Activated naive CD4-positive, alpha-beta T cell treated with anti-CD3 and anti-CD28 coated beads for 36 hours (primary cell): ENCODE measurements around the gene CHDH. TPM values are rescaled to one million over a fixed set of nuclear protein-coding genes. Genes with fewer than 3 reads are reported as not detected.

ENCODE experiments used
- CTCF ChIA-PET: fragments of 350-600 bp; sonication (Branson Sonifier 250); formaldehyde crosslinking; loops from one replicate; lab custom pipeline; 2021; ENCODE audit warnings: antibody characterized with exemption; lab: Charles Lee
- DNase-seq: peaks from one replicate; pipeline ENCODE4 v3.0.0-alpha.2; 2020
- H3K27ac Mint-ChIP-seq: one replicate; pipeline ENCODE4 v1.8.0; 2021; ENCODE audit warnings: mild to moderate bottlenecking, mixed read lengths
- H3K27me3 Mint-ChIP-seq: one replicate; pipeline ENCODE4 v1.8.0; 2021; ENCODE audit warnings: low read depth, mixed read lengths
- H3K36me3 Mint-ChIP-seq: one replicate; pipeline ENCODE4 v1.8.0; 2021; ENCODE audit warnings: low read depth, mixed read lengths
- H3K4me1 Mint-ChIP-seq: one replicate; pipeline ENCODE4 v1.8.0; 2021; ENCODE audit warnings: low read depth, mixed read lengths
- H3K4me3 Mint-ChIP-seq: one replicate; pipeline ENCODE4 v1.8.0; 2021; ENCODE audit warnings: mild to moderate bottlenecking, moderate library complexity, mixed read lengths
- H3K9me3 Mint-ChIP-seq: one replicate; pipeline ENCODE4 v1.8.0; 2021; ENCODE audit warnings: mixed read lengths
- intact Hi-C: fragments of 100-400 bp; cut with micrococcal nuclease; formaldehyde crosslinking; loops from one replicate; pipeline ENCODE4 v1.15.1; 2023
- total RNA-seq, 2 experiments: library from RNA; stranded (reverse); gene quantifications; one replicate each; pipeline ENCODE4 v1.2.3, GENCODE V29; 2021

The CHDH gene
- total RNA-seq, 2 experiments from 2014 or later, result 0.12 to 0.35 TPM

DNA sequence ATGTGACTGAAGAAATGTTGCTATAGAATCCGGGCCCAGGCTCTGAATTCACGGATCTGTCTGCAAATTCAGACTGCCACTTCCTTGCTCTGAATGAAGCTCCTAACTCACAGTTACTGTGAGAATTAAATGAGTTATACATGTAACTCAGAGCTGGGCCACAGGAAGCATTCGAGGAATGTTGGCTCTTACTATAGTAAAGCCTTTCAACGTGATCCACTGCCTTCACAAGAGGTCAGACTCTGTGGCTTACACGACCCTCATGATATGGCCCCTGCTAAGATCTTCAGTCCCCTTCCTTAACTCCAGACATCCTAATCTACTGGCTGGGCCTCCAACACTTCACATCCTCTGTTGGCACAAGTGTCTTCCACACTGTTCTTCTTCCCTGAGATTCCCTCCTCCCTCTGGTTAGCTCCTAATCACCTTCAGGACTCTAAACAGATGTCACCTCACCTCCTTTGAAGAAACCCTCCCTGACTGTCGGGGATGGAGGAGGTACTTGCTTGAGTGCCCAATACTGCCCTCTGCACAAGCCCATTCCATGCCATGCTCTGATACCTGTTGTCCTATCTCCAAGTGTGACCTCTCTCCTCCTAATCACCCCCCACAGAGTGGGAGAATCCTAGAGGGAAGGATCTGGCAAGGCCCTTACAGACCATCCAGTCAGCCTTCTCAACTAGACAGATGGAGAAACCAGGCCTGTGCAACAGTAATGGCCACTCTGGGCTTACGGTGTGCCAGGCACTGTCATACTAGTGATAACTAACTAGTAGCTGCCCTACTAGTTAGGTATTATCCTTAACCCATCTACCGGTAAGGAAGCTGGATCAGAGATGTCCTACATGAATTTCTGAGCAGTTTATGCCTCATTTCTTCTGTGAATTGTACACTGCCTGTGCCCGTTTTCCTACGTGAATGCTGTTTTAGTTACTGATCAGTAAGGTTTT is 34.5 kb upstream of the CHDH start:
- Mint-ChIP-seq H3K27ac (peak overlapping the region; percentile 56), H3K9me3 (no peaks in the 10 kb centered on the region), H3K27me3 (no peaks in the 10 kb centered on the region), H3K4me3 (peak overlapping the region; percentile 100), H3K4me1 (peaks cover 18% of the 10 kb centered on the region), H3K36me3 (peaks cover 27% of the 10 kb centered on the region)
- CTCF ChIA-PET, result interaction anchor here (1.1 to 1.3 kb wide), 2 partner anchors 10 to 171 kb away, joined by 3 to 4 read pairs; no protein-coding TSS in a partner anchor
- intact Hi-C loops, result no loop called here
- no peak for DNase-seq

DNA sequence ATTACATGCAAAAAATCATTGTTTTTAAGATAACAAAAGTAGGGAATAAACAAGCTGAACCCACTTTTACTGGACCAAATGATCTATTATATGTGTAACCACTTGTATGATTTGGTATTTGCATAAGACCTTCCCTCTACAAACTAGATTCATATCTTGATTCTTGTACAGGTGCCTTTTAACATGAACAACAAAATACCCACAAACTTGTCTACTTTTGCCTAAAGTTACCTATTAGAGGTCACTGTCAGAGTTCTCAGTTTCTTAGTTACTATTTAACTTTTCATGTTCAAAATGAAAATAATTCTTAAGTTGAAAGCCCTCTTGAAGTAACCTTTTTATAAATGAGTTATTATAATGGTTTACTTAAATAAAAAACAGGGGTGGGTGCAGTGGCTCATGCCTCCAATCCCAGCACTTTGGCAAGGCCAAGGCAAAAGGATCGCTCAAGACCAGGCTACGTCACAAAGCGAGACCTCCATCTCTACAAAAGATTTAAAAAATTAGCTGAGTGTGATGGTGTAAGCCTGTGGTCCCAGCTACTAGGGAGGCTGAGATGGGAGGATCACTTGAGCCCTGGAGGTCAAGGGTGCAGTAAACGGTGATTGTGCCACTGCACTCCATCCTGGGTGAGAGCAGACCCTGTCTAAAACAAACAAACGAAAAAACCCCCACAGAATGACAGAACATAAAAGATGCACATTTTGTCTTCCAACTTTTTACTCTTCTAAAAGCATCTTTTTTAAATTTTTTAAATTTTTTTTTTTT is 19.7 kb upstream of the CHDH start:
- no peaks in the 10 kb centered on the region for H3K27me3 Mint-ChIP-seq
- CTCF ChIA-PET, result no interaction called here
- intact Hi-C loops, result no loop called here

DNA sequence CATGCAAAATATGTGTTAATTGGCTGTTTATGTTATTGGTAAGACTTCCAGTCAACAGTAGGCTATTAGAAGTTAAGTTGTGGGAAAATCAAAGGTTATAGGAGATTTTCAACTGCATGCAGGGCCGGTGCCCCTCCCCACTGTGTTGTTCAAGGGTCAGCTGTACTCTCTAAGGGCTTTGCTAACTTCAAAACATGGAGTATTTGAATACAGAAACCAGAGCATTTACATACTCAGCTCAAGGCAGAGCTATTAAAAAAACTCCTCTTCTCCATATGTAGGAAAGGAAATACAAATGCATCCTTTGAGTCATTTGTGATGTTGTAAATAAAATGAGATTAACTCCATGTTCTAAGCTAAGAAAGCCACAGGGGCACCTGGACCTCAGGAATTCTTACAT is 16.9 kb upstream of the CHDH start:
- intact Hi-C loops, result no loop called here
- CTCF ChIA-PET, result no interaction called here
- Mint-ChIP-seq H3K9me3 (no peaks in the 10 kb centered on the region), H3K27me3 (no peaks in the 10 kb centered on the region), H3K4me3 (no peak overlapping the region), H3K27ac (no peak overlapping the region), H3K4me1 (peaks cover 2% of the 10 kb centered on the region), H3K36me3 (peaks cover 23% of the 10 kb centered on the region)
- no peak for DNase-seq

More for the DNA sequence above, 19.7 kb upstream of the CHDH start:
- no peak overlapping the region for H3K4me3 Mint-ChIP-seq
- no peaks in the 10 kb centered on the region for H3K9me3 Mint-ChIP-seq
- H3K27ac Mint-ChIP-seq, result no peak overlapping the region
- H3K4me1 Mint-ChIP-seq, result peaks cover 3% of the 10 kb centered on the region
- peaks cover 33% of the 10 kb centered on the region for H3K36me3 Mint-ChIP-seq
- no peak for DNase-seq

DNA sequence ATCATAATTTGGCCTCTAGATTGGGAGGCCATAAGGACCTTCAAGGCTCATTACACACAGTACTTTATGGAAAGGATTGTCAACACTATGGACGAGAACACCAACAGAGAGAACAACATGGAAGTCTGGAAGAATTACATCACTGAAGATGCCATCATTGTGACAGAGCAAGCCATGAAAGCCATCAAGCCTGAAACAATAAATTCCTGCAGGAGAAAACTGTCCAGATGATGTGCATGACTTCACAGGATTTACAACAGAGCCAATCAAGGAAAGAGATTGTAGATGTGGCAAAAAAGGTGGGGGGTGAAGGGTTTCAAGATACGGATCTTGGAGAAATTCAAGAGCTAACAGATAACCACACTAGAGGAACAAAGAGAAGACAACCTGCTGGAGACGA is 16.0 kb upstream of the CHDH start:
- no peaks in the 10 kb centered on the region for H3K27me3 Mint-ChIP-seq
- intact Hi-C loops, result no loop called here
- H3K9me3 Mint-ChIP-seq, result no peaks in the 10 kb centered on the region
- no peak overlapping the region for H3K27ac Mint-ChIP-seq
- H3K36me3 Mint-ChIP-seq, result peaks cover 21% of the 10 kb centered on the region
- no peak overlapping the region for H3K4me3 Mint-ChIP-seq
- DNase-seq, result no peak
- CTCF ChIA-PET, result no interaction called here
- no peaks in the 10 kb centered on the region for H3K4me1 Mint-ChIP-seq

DNA sequence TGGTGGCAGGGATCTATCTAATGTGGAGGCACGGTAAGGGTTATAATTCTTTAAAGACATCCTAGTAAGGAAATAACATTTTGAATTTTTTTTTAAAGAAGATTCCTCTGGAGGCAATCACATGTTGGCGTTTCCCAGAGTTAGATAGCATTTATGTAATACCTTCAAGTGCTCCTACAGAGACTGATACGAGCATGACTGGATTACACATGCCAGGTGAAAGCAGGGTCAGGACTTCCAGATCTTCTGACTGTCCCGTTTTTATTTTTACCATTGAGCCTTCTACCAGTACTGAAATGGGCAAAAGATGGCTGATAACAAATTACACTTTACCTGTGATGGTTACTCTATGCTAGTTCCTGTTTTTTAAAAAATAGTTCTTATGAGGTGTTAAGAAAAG is 14.0 kb upstream of the CHDH start:
- H3K9me3 Mint-ChIP-seq, result no peaks in the 10 kb centered on the region
- no peak overlapping the region for H3K4me3 Mint-ChIP-seq
- no peak for DNase-seq
- peaks cover 16% of the 10 kb centered on the region for H3K36me3 Mint-ChIP-seq
- CTCF ChIA-PET, result interaction anchor here (1.4 kb wide), 1 partner anchor 16 kb away, joined by 3 read pairs; no protein-coding TSS in a partner anchor
- H3K4me1 Mint-ChIP-seq, result no peaks in the 10 kb centered on the region
- no peak overlapping the region for H3K27ac Mint-ChIP-seq
- intact Hi-C loops, result no loop called here
- H3K27me3 Mint-ChIP-seq, result no peaks in the 10 kb centered on the region

DNA sequence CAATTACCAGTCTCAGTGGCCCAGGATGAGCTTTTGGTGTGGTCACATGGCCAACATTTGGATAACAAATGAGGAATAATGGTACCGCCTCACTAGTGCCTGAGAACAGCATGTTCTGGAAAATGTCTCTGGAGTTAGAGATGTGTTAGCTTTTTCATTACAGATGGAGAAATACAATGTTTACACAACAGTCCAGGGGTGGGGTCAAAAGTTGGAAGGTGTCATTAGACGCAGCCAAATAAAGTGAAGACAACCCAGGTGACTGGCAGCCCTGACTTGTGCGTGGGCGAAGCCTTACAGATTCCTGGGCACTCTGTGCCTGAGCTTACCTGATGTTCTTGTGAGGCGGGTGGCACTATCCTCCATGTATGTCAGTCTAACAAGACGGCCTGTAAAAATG is 13.0 kb upstream of the CHDH start:
- Mint-ChIP-seq H3K9me3 (no peaks in the 10 kb centered on the region), H3K27me3 (no peaks in the 10 kb centered on the region), H3K36me3 (peaks cover 10% of the 10 kb centered on the region), H3K27ac (no peak overlapping the region), H3K4me1 (no peaks in the 10 kb centered on the region), H3K4me3 (no peak overlapping the region)
- no peak for DNase-seq
- intact Hi-C loops, result no loop called here
- CTCF ChIA-PET, result no interaction called here

DNA sequence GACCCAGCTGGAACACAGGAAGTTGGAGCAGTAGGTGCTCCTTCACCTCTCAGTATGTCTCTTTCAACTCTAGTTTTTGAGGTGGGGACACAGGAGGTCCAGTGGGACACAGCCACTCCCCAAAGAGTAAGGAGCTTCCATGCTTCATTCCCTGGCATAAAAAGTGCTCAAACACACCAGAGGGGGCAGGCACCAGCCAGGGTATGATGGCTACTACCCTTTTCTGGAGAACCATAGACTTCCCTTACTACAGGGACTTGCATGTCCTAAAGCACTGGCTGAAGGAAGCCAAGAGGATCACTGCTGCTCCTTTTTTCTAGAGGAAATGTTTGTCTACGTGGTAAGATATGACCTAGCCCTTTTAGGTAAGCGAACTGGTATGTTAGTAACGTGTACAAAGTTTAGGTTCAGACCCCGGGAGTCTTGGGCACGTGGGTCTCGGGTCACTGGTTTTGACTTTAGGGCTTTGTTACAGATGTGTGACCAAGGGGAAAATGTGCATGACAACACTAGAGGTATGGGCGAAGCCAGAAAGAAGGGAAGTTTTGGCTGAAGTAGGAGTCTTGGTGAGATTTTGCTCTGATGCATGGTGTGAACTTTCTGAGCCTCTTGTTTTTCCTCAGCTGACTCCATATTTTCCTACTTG is 12.0 kb upstream of the CHDH start:
- no peaks in the 10 kb centered on the region for H3K9me3 Mint-ChIP-seq
- H3K27me3 Mint-ChIP-seq, result no peaks in the 10 kb centered on the region
- CTCF ChIA-PET, result no interaction called here
- no peak overlapping the region for H3K4me3 Mint-ChIP-seq
- intact Hi-C loops, result no loop called here
- no peak overlapping the region for H3K27ac Mint-ChIP-seq
- DNase-seq, result no peak
- H3K4me1 Mint-ChIP-seq, result no peaks in the 10 kb centered on the region
- peaks cover 10% of the 10 kb centered on the region for H3K36me3 Mint-ChIP-seq

DNA sequence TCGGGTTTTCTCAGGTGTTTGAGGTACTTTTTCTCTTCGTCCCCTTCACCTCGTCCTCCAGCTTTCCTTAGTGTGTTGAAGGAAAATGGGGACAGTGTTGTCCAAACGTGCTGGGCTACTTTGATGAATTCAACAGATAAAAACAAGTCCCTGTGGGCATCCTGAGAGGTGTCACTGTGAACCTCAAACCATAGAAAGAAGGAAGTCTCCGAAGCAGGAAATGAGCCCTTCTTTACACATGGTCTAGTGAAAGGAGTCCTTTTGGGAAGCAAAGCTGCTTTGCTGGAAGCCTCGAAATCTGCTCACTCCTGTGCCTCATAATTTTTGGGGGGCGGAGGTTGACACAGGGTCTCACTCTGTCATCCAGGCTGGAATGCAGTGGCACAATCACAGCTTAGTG is 10.7 kb upstream of the CHDH start:
- Mint-ChIP-seq H3K36me3 (peaks cover 4% of the 10 kb centered on the region), H3K9me3 (no peaks in the 10 kb centered on the region), H3K4me1 (no peaks in the 10 kb centered on the region), H3K27ac (no peak overlapping the region), H3K27me3 (no peaks in the 10 kb centered on the region), H3K4me3 (no peak overlapping the region)
- intact Hi-C loops, result no loop called here
- CTCF ChIA-PET, result no interaction called here
- DNase-seq, result no peak

DNA sequence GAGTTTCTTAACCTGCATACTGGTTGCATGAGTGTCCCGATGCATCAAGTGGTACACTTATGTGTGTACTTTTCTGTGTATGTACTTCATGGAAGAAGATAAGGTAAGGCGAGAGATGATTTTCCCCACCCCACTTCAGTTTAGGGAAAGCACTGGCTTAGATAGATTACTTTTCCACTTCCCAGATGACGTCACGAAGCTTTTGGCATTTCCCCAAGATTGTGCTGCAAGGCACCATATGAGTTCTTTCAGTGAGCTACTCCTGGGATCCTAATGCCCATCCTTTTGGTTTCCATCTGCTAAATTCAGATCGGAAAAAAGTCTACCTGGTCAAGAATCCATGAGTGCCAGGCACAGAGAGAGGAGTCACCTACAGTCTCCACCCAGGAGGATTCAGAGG is 4.7 kb upstream of the CHDH start:
- peaks cover 2% of the 10 kb centered on the region for H3K4me1 Mint-ChIP-seq
- CTCF ChIA-PET, result no interaction called here
- H3K36me3 Mint-ChIP-seq, result no peaks in the 10 kb centered on the region
- DNase-seq, result no peak
- H3K4me3 Mint-ChIP-seq, result no peak overlapping the region
- no peak overlapping the region for H3K27ac Mint-ChIP-seq
- peaks cover 16% of the 10 kb centered on the region for H3K27me3 Mint-ChIP-seq
- intact Hi-C loops, result no loop called here
- no peaks in the 10 kb centered on the region for H3K9me3 Mint-ChIP-seq

DNA sequence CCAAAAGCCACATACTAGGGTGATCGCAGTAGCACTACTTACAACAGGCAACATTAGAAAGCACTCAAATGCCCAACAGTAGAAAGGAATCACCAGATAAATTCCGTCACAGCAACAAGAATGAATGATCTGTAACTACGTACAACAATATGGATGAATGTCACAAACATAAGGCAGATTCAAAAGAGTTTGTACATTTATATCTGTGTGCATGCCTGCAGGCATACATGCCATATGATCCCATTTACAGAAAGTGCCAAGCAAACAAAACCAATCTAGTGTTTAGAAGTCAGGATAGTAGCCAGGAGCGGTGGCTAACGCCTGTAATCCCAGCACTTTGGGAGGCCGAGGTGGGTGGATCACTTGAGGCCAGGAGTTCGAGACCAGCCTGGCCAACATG is 3.7 kb upstream of the CHDH start:
- intact Hi-C loops, result loop anchor here (5.0 kb wide), 1 partner anchor 98 kb away; no protein-coding TSS in a partner anchor
- Mint-ChIP-seq H3K4me1 (peaks cover 2% of the 10 kb centered on the region), H3K36me3 (no peaks in the 10 kb centered on the region), H3K27me3 (peaks cover 23% of the 10 kb centered on the region), H3K4me3 (no peak overlapping the region), H3K9me3 (no peaks in the 10 kb centered on the region), H3K27ac (no peak overlapping the region)
- CTCF ChIA-PET, result no interaction called here
- no peak for DNase-seq

DNA sequence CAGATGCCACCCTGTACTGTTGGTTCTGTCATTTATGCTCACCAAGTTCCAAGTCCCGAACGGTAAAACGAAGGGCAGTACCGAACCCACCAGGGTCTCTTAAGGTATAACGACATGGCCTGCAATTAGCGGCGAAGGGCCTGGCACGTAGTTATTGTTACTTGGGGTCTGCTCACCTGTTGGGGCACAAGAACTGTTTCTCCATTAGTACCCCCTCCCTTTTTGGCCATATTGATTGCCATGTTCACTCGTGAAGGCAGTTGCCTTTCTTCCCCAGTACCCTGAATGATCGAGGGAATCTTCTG is 584 bp upstream of the CHDH start:
- H3K27me3 Mint-ChIP-seq, result peaks cover 41% of the 10 kb centered on the region
- no peak overlapping the region for H3K27ac Mint-ChIP-seq
- peaks cover 2% of the 10 kb centered on the region for H3K4me1 Mint-ChIP-seq
- no peak for DNase-seq
- H3K9me3 Mint-ChIP-seq, result no peaks in the 10 kb centered on the region
- peak overlapping the region; percentile 65 for H3K4me3 Mint-ChIP-seq
- intact Hi-C loops, result loop anchor here (5.0 kb wide), 1 partner anchor 95 kb away; no protein-coding TSS in a partner anchor
- CTCF ChIA-PET, result interaction anchor here (0.8 kb wide), 1 partner anchor 92 kb away, joined by 3 read pairs; no protein-coding TSS in a partner anchor
- no peaks in the 10 kb centered on the region for H3K36me3 Mint-ChIP-seq

DNA sequence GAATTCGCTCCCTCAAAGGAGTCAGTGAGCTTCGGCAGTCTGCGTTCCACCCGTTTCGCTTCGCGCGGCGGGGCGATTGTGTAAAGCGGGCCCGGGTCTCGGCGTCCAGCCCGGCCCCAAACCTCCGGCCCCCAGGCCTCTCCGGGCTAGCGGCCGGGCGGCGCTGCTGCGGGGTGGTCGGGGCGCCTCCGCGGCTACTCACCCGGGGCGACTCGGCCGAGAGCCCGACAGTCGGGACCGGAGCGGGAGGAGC is 412 bp downstream of the CHDH start:
- DNase-seq, result no peak
- Mint-ChIP-seq H3K4me1 (peaks cover 2% of the 10 kb centered on the region), H3K36me3 (no peaks in the 10 kb centered on the region), H3K27ac (no peak overlapping the region), H3K4me3 (peak overlapping the region; percentile 50), H3K9me3 (no peaks in the 10 kb centered on the region), H3K27me3 (peaks cover 41% of the 10 kb centered on the region)
- CTCF ChIA-PET, result no interaction called here
- intact Hi-C loops, result loop anchor here (5.0 kb wide), 1 partner anchor 94 kb away; no protein-coding TSS in a partner anchor
